ENCODE data around the gene ARGLU1.

The ARGLU1 gene

DNA sequence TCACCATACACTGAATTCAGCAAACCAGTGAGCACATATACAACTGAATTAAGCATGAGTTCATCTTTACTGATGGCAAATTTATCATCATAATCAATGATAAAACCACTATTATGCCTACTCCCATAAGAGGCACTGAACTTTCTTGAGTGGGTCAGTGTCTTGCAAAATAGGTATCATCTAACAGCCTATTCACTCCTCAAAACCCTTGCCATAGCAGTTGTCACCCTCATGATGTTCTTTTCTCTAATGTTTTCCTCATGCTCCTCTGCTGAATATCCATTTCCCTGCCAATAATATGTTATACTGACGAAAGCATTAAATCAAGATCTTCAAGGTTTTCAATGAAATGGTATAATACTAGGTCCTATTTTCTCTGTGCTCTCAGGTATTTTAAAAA is 5.6 kb downstream of the ARGLU1 start:
- Histone ChIP-seq H3K36me3 (ENCODE audit: control insufficient read depth, insufficient read depth, low read length) (peaks cover 27% of the 10 kb centered on the region), H3K4me1 (ENCODE audit: control insufficient read depth, insufficient read depth, low read length) (peaks cover 37% of the 10 kb centered on the region), H3K9ac (ENCODE audit: low read length) (no peak overlapping the region), H3K9me3 (ENCODE audit: control insufficient read depth, insufficient read depth, low read depth, low read length) (no peaks in the 10 kb centered on the region), H3K27ac (ENCODE audit: low read depth, low read length) (no peak overlapping the region), H3K4me3 (ENCODE audit: low read depth, low read length) (no peak overlapping the region), H3K27me3 (ENCODE audit: control insufficient read depth, insufficient read depth, low read length) (no peaks in the 10 kb centered on the region)

DNA sequence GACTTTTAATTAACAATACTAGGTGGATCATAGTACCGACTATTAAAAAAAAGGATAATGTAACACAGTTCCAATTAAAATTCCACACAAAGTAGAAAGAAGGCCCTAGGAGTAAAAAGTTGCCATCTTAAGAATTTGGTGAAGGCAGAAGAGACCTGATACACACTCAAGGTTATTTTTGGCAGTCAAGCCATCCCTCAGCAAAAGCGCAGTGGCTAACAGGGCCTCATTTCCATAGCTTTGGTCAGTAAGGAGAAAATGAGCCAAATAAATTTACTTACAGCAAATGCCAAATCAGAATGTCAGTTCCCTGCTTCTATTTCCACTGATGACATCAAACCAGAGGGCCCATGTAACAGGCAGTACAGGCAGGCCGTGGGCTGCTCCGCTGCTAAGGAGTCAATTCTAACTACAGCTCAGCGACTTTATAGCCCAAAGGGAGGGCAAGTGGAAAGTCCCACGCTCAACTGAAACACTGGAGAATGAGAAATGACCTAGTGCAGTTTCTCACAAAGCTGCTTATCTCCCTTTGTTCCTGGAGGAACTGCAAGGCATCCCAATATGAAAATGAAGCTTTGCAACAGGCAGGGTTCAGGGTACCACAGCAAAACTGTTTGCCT is 6.3 kb downstream of the ARGLU1 start:
- Histone ChIP-seq H3K27me3 (ENCODE audit: control insufficient read depth, insufficient read depth, low read length) (no peaks in the 10 kb centered on the region), H3K36me3 (ENCODE audit: control insufficient read depth, insufficient read depth, low read length) (peaks cover 33% of the 10 kb centered on the region), H3K4me3 (ENCODE audit: low read depth, low read length) (no peak overlapping the region; the same call in 1 of the 2 replicates), H3K9ac (ENCODE audit: low read length) (no peak overlapping the region), H3K9me3 (ENCODE audit: control insufficient read depth, insufficient read depth, low read depth, low read length) (no peaks in the 10 kb centered on the region), H3K4me1 (ENCODE audit: control insufficient read depth, insufficient read depth, low read length) (peaks cover 37% of the 10 kb centered on the region), H3K27ac (ENCODE audit: low read depth, low read length) (no peak overlapping the region)

DNA sequence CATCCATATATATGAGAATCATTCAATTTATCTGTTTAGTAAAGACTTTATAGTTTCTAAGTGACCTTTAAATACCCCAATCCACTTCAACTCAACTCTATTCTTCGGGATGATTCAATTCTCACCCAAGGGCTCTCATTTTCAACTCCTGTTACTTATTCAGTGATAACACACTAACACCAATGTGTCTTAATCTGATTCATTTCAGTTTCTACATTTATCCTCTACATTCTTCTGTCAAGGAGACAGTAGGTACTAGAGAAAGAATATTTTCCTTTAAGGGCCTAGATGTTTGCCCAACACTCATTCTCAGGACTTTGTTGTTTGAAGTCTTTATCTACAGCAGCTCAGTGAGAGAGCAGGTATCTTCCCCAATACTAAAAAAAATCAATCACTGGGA is 7.1 kb downstream of the ARGLU1 start:
- Histone ChIP-seq H3K9ac (ENCODE audit: low read length) (no peak overlapping the region), H3K27me3 (ENCODE audit: control insufficient read depth, insufficient read depth, low read length) (no peaks in the 10 kb centered on the region), H3K27ac (ENCODE audit: low read depth, low read length) (no peak overlapping the region), H3K9me3 (ENCODE audit: control insufficient read depth, insufficient read depth, low read depth, low read length) (no peaks in the 10 kb centered on the region), H3K36me3 (ENCODE audit: control insufficient read depth, insufficient read depth, low read length) (peaks cover 42% of the 10 kb centered on the region), H3K4me1 (ENCODE audit: control insufficient read depth, insufficient read depth, low read length) (peaks cover 33% of the 10 kb centered on the region), H3K4me3 (ENCODE audit: low read depth, low read length) (no peak overlapping the region)

DNA sequence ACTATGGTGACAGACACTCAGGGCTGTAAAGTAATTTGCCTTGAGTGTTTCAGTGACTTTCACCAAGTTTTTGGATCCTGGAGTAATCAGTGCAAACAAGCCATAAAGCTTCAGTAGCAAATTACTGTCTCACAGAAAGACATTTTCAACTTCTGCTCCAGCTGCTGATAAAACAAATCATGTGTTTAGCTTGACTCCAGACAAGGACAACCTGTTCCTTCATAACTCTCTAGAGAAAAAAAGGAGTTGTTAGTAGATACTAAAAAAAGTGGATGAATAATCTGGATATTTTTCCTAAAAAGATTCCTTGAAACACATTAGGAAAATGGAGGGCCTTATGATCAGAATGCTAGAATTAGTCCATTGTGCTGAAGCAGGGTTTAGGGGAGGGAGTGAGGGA is 9.4 kb downstream of the ARGLU1 start:
- H3K9ac ChIP-seq (ENCODE audit: low read length): no peak overlapping the region
- H3K4me3 ChIP-seq (ENCODE audit: low read depth, low read length): no peak overlapping the region
- H3K27ac ChIP-seq (ENCODE audit: low read depth, low read length): no peak overlapping the region
- H3K36me3 ChIP-seq (ENCODE audit: control insufficient read depth, insufficient read depth, low read length): peaks cover 65% of the 10 kb centered on the region
- no peaks in the 10 kb centered on the region for H3K27me3 ChIP-seq (ENCODE audit: control insufficient read depth, insufficient read depth, low read length)
- no peaks in the 10 kb centered on the region for H3K9me3 ChIP-seq (ENCODE audit: control insufficient read depth, insufficient read depth, low read depth, low read length)
- peaks cover 11% of the 10 kb centered on the region for H3K4me1 ChIP-seq (ENCODE audit: control insufficient read depth, insufficient read depth, low read length)

DNA sequence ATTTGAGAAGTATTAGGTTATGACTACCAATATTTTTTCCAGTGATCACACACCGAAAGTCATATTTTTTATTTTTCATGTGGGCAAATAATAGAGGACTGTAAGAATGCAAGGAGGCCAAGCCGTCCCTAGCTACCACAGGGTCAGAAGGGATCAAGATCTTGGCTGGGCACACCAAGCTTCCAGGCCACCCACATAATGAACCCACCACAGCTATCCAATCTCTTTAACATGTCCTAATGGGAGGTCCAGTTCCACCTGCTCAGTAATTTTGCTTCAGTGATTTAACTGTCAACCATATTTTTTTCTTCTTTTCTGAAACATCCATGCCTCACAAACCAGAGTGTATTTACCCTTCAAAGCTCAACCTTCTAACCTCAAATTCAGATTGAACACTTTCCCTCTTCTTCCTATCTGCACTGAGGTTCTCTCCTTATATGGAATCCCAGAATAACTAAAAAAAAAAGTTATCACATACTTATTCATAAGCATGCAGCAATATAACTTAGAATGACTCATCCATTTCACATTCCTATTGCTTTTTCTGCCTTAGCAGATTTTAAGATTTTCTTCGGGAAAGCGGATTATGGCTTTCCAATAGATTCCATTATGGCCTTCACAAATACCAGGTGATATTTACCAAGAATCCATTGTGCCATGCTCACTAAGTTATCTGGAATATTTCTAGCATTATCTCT is 12.2 kb downstream of the ARGLU1 start:
- Histone ChIP-seq H3K4me1 (ENCODE audit: control insufficient read depth, insufficient read depth, low read length) (no peaks in the 10 kb centered on the region), H3K9ac (ENCODE audit: low read length) (no peak overlapping the region), H3K27me3 (ENCODE audit: control insufficient read depth, insufficient read depth, low read length) (no peaks in the 10 kb centered on the region), H3K4me3 (ENCODE audit: low read depth, low read length) (no peak overlapping the region), H3K27ac (ENCODE audit: low read depth, low read length) (no peak overlapping the region), H3K9me3 (ENCODE audit: control insufficient read depth, insufficient read depth, low read depth, low read length) (no peaks in the 10 kb centered on the region), H3K36me3 (ENCODE audit: control insufficient read depth, insufficient read depth, low read length) (peaks cover 92% of the 10 kb centered on the region)

DNA sequence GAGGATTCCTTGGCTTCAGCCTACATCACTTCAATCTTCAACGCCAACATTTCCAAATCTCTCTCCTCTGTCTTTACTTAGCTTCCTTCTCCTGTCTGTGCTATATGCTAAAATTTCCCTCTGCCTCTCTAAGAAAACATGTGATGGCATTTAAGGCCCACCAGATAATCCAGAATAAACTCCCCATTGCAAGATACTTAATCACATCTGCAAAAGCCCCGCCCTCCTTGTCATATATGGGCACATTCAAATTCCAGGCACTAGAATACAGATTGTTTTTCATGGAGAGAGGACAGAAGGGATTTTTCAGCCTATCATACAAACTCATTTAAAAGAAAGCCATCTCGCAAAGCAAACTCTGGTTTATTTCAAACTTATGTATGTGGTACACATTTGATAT is 16.2 kb downstream of the ARGLU1 start:
- H3K4me1 ChIP-seq (ENCODE audit: control insufficient read depth, insufficient read depth, low read length): no peaks in the 10 kb centered on the region
- no peak overlapping the region for H3K4me3 ChIP-seq (ENCODE audit: low read depth, low read length)
- no peak overlapping the region for H3K9ac ChIP-seq (ENCODE audit: low read length)
- H3K9me3 ChIP-seq (ENCODE audit: control insufficient read depth, insufficient read depth, low read depth, low read length): no peaks in the 10 kb centered on the region
- no peak overlapping the region for H3K27ac ChIP-seq (ENCODE audit: low read depth, low read length)
- H3K36me3 ChIP-seq (ENCODE audit: control insufficient read depth, insufficient read depth, low read length): peaks cover 96% of the 10 kb centered on the region
- no peaks in the 10 kb centered on the region for H3K27me3 ChIP-seq (ENCODE audit: control insufficient read depth, insufficient read depth, low read length)

DNA sequence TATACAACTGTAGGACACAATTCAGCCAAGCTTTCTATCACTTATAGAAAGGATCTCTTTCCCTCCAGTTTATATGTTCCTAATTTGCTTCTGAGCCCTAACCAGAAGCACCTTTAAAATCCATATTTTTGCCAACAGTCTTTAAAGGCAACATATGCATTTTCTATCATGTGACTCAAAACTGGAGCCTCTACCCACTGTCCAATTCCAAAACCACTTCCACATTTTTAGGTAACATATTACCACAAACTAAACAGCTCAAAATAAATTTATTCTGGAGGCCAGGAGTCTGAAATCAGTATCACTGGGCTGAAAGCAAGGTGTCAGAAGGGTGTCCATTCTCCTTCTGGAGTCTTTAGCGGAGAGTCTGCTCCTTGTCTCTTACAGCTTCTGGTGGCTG is 16.6 kb downstream of the ARGLU1 start:
- H3K27ac ChIP-seq (ENCODE audit: low read depth, low read length): no peak overlapping the region
- H3K4me1 ChIP-seq (ENCODE audit: control insufficient read depth, insufficient read depth, low read length): no peaks in the 10 kb centered on the region
- peaks cover 96% of the 10 kb centered on the region for H3K36me3 ChIP-seq (ENCODE audit: control insufficient read depth, insufficient read depth, low read length)
- H3K9ac ChIP-seq (ENCODE audit: low read length): no peak overlapping the region
- H3K9me3 ChIP-seq (ENCODE audit: control insufficient read depth, insufficient read depth, low read depth, low read length): no peaks in the 10 kb centered on the region
- H3K27me3 ChIP-seq (ENCODE audit: control insufficient read depth, insufficient read depth, low read length): no peaks in the 10 kb centered on the region
- no peak overlapping the region for H3K4me3 ChIP-seq (ENCODE audit: low read depth, low read length)

DNA sequence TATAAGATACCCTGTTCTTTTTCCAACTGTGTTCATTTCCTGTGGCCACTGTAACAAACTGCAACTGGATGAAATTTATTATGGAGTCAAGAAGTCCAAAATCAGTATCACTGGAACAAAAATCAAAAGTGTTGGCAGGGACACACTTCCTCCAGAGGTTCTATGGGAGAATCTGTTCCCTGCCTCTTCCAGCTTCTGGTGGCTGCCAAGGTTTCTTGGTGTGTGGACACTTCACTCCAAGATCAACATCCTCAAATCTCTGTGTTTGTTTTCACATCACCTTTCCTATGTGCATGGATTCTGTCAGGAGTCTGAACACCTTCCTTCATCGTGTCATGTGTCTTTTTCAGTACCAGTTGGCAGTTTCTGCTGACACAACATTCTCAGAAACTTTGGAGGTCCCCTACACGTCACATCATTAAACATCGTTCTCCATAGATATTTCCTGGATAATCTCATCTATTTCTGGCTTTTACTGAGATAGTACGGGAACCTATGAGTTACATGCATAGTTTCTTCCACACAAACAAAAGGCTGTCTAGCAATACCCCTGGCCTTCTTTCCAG is 17.3 kb downstream of the ARGLU1 start:
- Histone ChIP-seq H3K4me1 (ENCODE audit: control insufficient read depth, insufficient read depth, low read length) (no peaks in the 10 kb centered on the region), H3K9me3 (ENCODE audit: control insufficient read depth, insufficient read depth, low read depth, low read length) (no peaks in the 10 kb centered on the region), H3K27me3 (ENCODE audit: control insufficient read depth, insufficient read depth, low read length) (no peaks in the 10 kb centered on the region), H3K9ac (ENCODE audit: low read length) (no peak overlapping the region), H3K36me3 (ENCODE audit: control insufficient read depth, insufficient read depth, low read length) (peaks cover 95% of the 10 kb centered on the region), H3K27ac (ENCODE audit: low read depth, low read length) (no peak overlapping the region), H3K4me3 (ENCODE audit: low read depth, low read length) (no peak overlapping the region)

DNA sequence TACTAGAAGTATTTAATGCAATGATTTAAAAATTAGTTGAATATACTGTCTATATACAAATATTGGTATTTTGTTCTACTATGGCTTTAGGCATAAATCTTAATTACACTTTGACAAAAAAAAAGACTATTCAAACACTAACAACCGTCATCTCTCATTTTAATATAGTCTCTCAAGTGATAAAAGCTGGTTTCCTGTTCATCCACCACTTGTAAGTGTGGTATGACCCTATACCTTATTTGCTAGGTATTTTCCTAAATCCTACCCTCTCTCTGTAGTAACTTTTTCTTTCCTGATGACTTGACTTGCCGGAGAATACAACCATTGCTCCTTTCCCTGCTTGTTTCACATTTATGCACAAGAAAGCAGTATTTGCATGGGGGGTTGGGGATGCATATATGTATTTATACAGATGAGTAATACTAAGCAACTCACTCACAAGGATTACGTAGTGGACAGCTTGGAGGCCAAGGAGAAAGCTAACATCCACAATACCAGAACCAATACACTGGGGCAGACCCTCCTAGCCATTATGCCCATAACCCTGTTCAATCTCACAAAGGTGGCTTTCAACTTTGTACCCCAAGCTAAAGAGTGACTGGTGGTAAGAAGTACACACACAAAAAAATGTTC is 19.8 kb downstream of the ARGLU1 start:
- H3K27ac ChIP-seq (ENCODE audit: low read depth, low read length): no peak overlapping the region
- no peak overlapping the region for H3K9ac ChIP-seq (ENCODE audit: low read length)
- H3K27me3 ChIP-seq (ENCODE audit: control insufficient read depth, insufficient read depth, low read length): no peaks in the 10 kb centered on the region
- no peaks in the 10 kb centered on the region for H3K4me1 ChIP-seq (ENCODE audit: control insufficient read depth, insufficient read depth, low read length)
- H3K9me3 ChIP-seq (ENCODE audit: control insufficient read depth, insufficient read depth, low read depth, low read length): no peaks in the 10 kb centered on the region
- peaks cover 95% of the 10 kb centered on the region for H3K36me3 ChIP-seq (ENCODE audit: control insufficient read depth, insufficient read depth, low read length)
- no peak overlapping the region for H3K4me3 ChIP-seq (ENCODE audit: low read depth, low read length)

DNA sequence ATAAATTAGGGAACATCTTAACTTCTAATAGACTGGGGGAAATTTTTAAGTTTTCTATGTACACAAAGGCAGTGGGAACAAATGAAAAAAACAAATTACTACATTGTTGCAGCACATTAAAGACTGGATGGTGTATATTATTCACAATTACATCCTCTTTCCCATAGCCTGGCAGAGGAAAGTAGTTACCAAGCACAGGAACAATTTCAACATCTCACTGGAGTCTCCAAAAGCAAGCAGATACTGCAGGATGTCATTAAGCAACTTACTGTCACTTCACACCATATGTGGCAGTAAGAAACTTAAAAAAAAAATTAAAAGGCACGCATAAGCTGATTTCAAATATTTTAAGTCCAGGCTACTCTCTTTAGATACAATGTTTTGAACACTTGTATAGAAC is 26.1 kb downstream of the ARGLU1 start:
- Histone ChIP-seq H3K9ac (ENCODE audit: low read length) (no peak overlapping the region), H3K36me3 (ENCODE audit: control insufficient read depth, insufficient read depth, low read length) (peaks cover 60% of the 10 kb centered on the region), H3K4me3 (ENCODE audit: low read depth, low read length) (no peak overlapping the region), H3K27ac (ENCODE audit: low read depth, low read length) (no peak overlapping the region), H3K9me3 (ENCODE audit: control insufficient read depth, insufficient read depth, low read depth, low read length) (no peaks in the 10 kb centered on the region), H3K27me3 (ENCODE audit: control insufficient read depth, insufficient read depth, low read length) (no peaks in the 10 kb centered on the region), H3K4me1 (ENCODE audit: control insufficient read depth, insufficient read depth, low read length) (peaks cover 4% of the 10 kb centered on the region; the same call in 1 of the 2 replicates)

DNA sequence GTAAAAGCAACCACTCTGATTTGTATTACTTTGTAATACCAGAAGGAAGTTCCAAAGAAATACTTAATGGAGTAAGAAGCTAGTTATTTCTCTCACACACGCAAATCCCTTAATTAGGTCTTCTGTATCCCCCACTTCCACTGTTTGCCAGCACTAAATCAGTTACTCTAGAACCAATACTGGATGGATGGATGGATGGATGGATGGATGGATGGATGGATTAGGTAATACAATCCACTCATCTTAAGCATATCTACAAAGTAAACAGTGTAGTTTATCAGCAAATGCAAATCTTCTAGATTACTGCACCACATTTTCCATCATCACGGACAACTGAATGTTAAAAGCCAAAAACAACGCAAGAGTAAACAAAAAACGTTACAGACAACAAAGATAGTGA is 27.3 kb downstream of the ARGLU1 start:
- H3K9me3 ChIP-seq (ENCODE audit: control insufficient read depth, insufficient read depth, low read depth, low read length): no peaks in the 10 kb centered on the region
- H3K4me3 ChIP-seq (ENCODE audit: low read depth, low read length): no peak overlapping the region
- no peaks in the 10 kb centered on the region for H3K27me3 ChIP-seq (ENCODE audit: control insufficient read depth, insufficient read depth, low read length)
- no peak overlapping the region for H3K9ac ChIP-seq (ENCODE audit: low read length)
- peaks cover 11% of the 10 kb centered on the region; the same call in 1 of the 2 replicates for H3K4me1 ChIP-seq (ENCODE audit: control insufficient read depth, insufficient read depth, low read length)
- no peak overlapping the region for H3K27ac ChIP-seq (ENCODE audit: low read depth, low read length)
- peaks cover 49% of the 10 kb centered on the region for H3K36me3 ChIP-seq (ENCODE audit: control insufficient read depth, insufficient read depth, low read length)
